Neural cell (in vitro differentiated cells): ENCODE measurements around the gene SUN1. TPM values are rescaled to one million over a fixed set of nuclear protein-coding genes. Genes with fewer than 3 reads are reported as not detected.

ENCODE experiments used
- H2AFZ ChIP-seq: fragments of 200-600, 300-800 bp; sonication (generic), shearing (Covaris generic); 2 replicates; pipeline ENCODE4 v1.6.0; 2014; ENCODE audit warnings: low read depth, mild to moderate bottlenecking, antibody characterized with exemption, low read length, moderate library complexity
- H3F3A ChIP-seq: fragments of 200-600 bp; shearing (Covaris generic); 2 replicates; pipeline ENCODE4 v1.6.1; 2016; ENCODE audit warnings: mild to moderate bottlenecking, moderate library complexity, mixed read lengths, antibody characterized with exemption, low read length; ENCODE audit not compliant: insufficient read depth, poor library complexity, severe bottlenecking
- H3K27ac ChIP-seq: fragments of 200-600, 300-800 bp; sonication (generic), shearing (Covaris generic); 2 replicates; pipeline ENCODE4 v1.5.1; 2014; ENCODE audit warnings: mild to moderate bottlenecking, low read length, moderate library complexity
- H3K27me3 ChIP-seq: fragments of 300-800, 200-600 bp; sonication (generic), shearing (Covaris generic); 2 replicates; pipeline ENCODE4 v1.6.0; 2014; ENCODE audit warnings: mild to moderate bottlenecking, low read depth, low read length, moderate library complexity; ENCODE audit not compliant: insufficient read depth
- H3K36me3 ChIP-seq: fragments of 300-800, 200-600 bp; sonication (generic), shearing (Covaris generic); 2 replicates; pipeline ENCODE4 v1.5.1; 2014; ENCODE audit warnings: mild to moderate bottlenecking, antibody characterized with exemption, low read length, moderate library complexity; ENCODE audit not compliant: insufficient read depth
- H3K4me2 ChIP-seq: fragments of 300-800, 200-600 bp; sonication (generic), shearing (Covaris generic); 2 replicates; pipeline ENCODE4 v1.6.0; 2014; ENCODE audit warnings: mild to moderate bottlenecking, low read length
- H3K4me3 ChIP-seq: fragments of 300-800, 200-600 bp; sonication (generic), shearing (Covaris generic); 2 replicates; pipeline ENCODE4 v1.5.1; 2014; ENCODE audit warnings: mild to moderate bottlenecking, low read length, moderate library complexity
- H3K79me2 ChIP-seq: fragments of 200-600 bp; shearing (Covaris generic); replicated peaks from 2 replicates; pipeline ENCODE4 v1.6.0; 2014; ENCODE audit warnings: mild to moderate bottlenecking, low read length, moderate library complexity; ENCODE audit not compliant: insufficient read depth
- H3K9ac ChIP-seq: fragments of 300-800, 200-600 bp; sonication (generic), shearing (Covaris generic); 2 replicates; pipeline ENCODE4 v1.6.1; 2016; ENCODE audit warnings: mild to moderate bottlenecking, low read length, mixed read lengths
- H3K9me2 ChIP-seq: fragments of 200-600 bp; shearing (Covaris generic); 2 replicates; pipeline ENCODE4 v1.6.1; 2016; ENCODE audit warnings: mild to moderate bottlenecking, low read length, mixed read lengths; ENCODE audit not compliant: insufficient read depth
- H3K9me3 ChIP-seq: fragments of 200-600, 300-800 bp; sonication (generic), shearing (Covaris generic); 2 replicates; pipeline ENCODE4 v1.6.1; 2016; ENCODE audit warnings: mild to moderate bottlenecking, mixed run types, low read length, moderate library complexity, mixed read lengths
- H4K20me1 ChIP-seq: fragments of 200-600 bp; shearing (Covaris generic); 2 replicates; pipeline ENCODE4 v1.6.1; 2016; ENCODE audit warnings: mild to moderate bottlenecking, mixed run types; ENCODE audit not compliant: insufficient read depth
- EP300 ChIP-seq: fragments of 450-650 bp; conservative IDR thresholded peaks from 2 replicates; pipeline ENCODE4 v1.6.1; 2014; ENCODE audit warnings: antibody characterized with exemption, mild to moderate bottlenecking, moderate library complexity; ENCODE audit not compliant: poor library complexity, severe bottlenecking
- EZH2 ChIP-seq: fragments of 200-600, 300-800 bp; shearing (Covaris generic), sonication (generic); IDR thresholded peaks from 2 replicates; pipeline ENCODE4 v1.6.1; 2014; ENCODE audit warnings: antibody characterized with exemption, low read length, borderline replicate concordance, mild to moderate bottlenecking; ENCODE audit not compliant: insufficient read depth, poor library complexity, severe bottlenecking
- MXI1 ChIP-seq: fragments of 450-650 bp; conservative IDR thresholded peaks from 2 replicates; pipeline ENCODE4 v1.6.1; 2014; ENCODE audit warnings: antibody characterized with exemption, mild to moderate bottlenecking; ENCODE audit not compliant: poor library complexity, severe bottlenecking
- POLR2AphosphoS5 ChIP-seq: IDR thresholded peaks from 2 replicates; pipeline ENCODE4 v1.6.1; 2012
- RAD21 ChIP-seq: fragments of 450-650 bp; conservative IDR thresholded peaks from 2 replicates; pipeline ENCODE4 v1.6.1; 2014; ENCODE audit warnings: antibody characterized with exemption, mild to moderate bottlenecking, moderate library complexity
- SMC3 ChIP-seq: fragments of 450-650 bp; conservative IDR thresholded peaks from 2 replicates; pipeline ENCODE4 v1.6.1; 2014; ENCODE audit warnings: antibody characterized with exemption, mild to moderate bottlenecking, moderate library complexity; ENCODE audit not compliant: poor library complexity
- TAF1 ChIP-seq: IDR thresholded peaks from 2 replicates; pipeline ENCODE4 v1.6.1; 2012; ENCODE audit warnings: low read depth
- polyA plus RNA-seq: library from polyadenylated mRNA; depleted of rRNA; stranded (reverse); fragments of >200 nt; gene quantifications from 2 replicates; pipeline ENCODE4 v1.2.3, GENCODE V29; 2014
- TF ChIP-seq, protein P1 (sequence below): fragments of 450-650 bp; IDR thresholded peaks from 2 replicates; pipeline ENCODE4 v1.5.1; 2014; ENCODE audit warnings: antibody characterized with exemption, mild to moderate bottlenecking, moderate library complexity; ENCODE audit not compliant: poor library complexity, severe bottlenecking
- TF ChIP-seq, protein P2 (sequence below): IDR thresholded peaks from 2 replicates; pipeline ENCODE4 v1.6.1; 2012; ENCODE audit warnings: borderline replicate concordance

Gene SUN1
- polyA plus RNA-seq, 1 donor from 2014 or later: 309 TPM

DNA sequence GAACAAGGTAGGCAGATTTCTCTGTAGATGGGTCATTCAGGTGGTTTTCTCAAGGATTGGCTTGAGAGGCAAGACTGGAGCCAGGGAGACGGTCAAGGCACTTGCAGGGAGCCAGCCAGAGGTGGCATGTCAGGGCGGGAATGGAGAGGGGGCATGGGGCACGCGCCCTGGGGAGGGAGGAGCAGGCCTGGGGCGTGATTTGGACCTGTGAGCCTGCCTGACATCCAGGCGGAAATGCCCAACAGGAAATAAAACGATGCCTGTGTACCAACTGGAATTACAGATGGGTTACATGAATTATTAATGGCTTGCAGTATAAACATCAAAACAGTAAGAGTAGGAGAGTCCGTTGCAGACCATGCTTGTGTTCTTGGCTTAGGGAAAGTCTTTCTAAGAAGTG lies 8.6 kb upstream of the SUN1 start:
- H4K20me1 ChIP-seq: no peaks in the 10 kb centered on the region
- peaks cover 74% of the 10 kb centered on the region for H3K79me2 ChIP-seq
- no peak overlapping the region for H2AFZ ChIP-seq
- no peak overlapping the region for H3K4me3 ChIP-seq
- H3K36me3 ChIP-seq: no peaks in the 10 kb centered on the region
- no peak overlapping the region for H3K27ac ChIP-seq
- no peaks in the 10 kb centered on the region for H3K27me3 ChIP-seq
- no peak overlapping the region for H3K4me2 ChIP-seq
- H3K9me2 ChIP-seq: no peaks in the 10 kb centered on the region
- TF ChIP-seq MXI1 (no peak), SMC3 (no peak), POLR2AphosphoS5 (no peak), RAD21 (no peak), TAF1 (no peak), EZH2 (no peak), EP300 (no peak)
- TF ChIP-seq, protein P1, sequence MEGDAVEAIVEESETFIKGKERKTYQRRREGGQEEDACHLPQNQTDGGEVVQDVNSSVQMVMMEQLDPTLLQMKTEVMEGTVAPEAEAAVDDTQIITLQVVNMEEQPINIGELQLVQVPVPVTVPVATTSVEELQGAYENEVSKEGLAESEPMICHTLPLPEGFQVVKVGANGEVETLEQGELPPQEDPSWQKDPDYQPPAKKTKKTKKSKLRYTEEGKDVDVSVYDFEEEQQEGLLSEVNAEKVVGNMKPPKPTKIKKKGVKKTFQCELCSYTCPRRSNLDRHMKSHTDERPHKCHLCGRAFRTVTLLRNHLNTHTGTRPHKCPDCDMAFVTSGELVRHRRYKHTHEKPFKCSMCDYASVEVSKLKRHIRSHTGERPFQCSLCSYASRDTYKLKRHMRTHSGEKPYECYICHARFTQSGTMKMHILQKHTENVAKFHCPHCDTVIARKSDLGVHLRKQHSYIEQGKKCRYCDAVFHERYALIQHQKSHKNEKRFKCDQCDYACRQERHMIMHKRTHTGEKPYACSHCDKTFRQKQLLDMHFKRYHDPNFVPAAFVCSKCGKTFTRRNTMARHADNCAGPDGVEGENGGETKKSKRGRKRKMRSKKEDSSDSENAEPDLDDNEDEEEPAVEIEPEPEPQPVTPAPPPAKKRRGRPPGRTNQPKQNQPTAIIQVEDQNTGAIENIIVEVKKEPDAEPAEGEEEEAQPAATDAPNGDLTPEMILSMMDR: no peak
- TF ChIP-seq, protein P2, sequence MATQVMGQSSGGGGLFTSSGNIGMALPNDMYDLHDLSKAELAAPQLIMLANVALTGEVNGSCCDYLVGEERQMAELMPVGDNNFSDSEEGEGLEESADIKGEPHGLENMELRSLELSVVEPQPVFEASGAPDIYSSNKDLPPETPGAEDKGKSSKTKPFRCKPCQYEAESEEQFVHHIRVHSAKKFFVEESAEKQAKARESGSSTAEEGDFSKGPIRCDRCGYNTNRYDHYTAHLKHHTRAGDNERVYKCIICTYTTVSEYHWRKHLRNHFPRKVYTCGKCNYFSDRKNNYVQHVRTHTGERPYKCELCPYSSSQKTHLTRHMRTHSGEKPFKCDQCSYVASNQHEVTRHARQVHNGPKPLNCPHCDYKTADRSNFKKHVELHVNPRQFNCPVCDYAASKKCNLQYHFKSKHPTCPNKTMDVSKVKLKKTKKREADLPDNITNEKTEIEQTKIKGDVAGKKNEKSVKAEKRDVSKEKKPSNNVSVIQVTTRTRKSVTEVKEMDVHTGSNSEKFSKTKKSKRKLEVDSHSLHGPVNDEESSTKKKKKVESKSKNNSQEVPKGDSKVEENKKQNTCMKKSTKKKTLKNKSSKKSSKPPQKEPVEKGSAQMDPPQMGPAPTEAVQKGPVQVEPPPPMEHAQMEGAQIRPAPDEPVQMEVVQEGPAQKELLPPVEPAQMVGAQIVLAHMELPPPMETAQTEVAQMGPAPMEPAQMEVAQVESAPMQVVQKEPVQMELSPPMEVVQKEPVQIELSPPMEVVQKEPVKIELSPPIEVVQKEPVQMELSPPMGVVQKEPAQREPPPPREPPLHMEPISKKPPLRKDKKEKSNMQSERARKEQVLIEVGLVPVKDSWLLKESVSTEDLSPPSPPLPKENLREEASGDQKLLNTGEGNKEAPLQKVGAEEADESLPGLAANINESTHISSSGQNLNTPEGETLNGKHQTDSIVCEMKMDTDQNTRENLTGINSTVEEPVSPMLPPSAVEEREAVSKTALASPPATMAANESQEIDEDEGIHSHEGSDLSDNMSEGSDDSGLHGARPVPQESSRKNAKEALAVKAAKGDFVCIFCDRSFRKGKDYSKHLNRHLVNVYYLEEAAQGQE: no peak
- H3K9me3 ChIP-seq: no peaks in the 10 kb centered on the region
- H3F3A ChIP-seq: no peaks in the 10 kb centered on the region
- H3K9ac ChIP-seq: no peak overlapping the region

- Histone ChIP-seq H3K27ac (no peak overlapping the region), H3K9me3 (no peaks in the 10 kb centered on the region), H3F3A (no peaks in the 10 kb centered on the region), H3K36me3 (no peaks in the 10 kb centered on the region), H3K4me2 (no peak overlapping the region), H3K79me2 (peaks cover 73% of the 10 kb centered on the region), H4K20me1 (no peaks in the 10 kb centered on the region), H3K9ac (no peak overlapping the region), H2AFZ (no peak overlapping the region), H3K9me2 (no peaks in the 10 kb centered on the region), H3K27me3 (no peaks in the 10 kb centered on the region), H3K4me3 (no peak overlapping the region)
- no peak for TF ChIP-seq RAD21
- TF ChIP-seq EP300: no peak
- TF ChIP-seq SMC3: no peak
- TF ChIP-seq POLR2AphosphoS5: no peak
- TF ChIP-seq, protein P2: no peak
- no peak for TF ChIP-seq MXI1
- no peak for TF ChIP-seq EZH2
- TF ChIP-seq, protein P1: no peak
- no peak for TF ChIP-seq TAF1
Measured at GRCh38 chr7:824081-824480, 8.2 kb upstream of the SUN1 start.
